GM20431 (cell line): ENCODE results near the gene MYLK4.

Source experiments
- in situ Hi-C: fragments of 300-500 bp; cut with MseI, MboI; formaldehyde crosslinking; loops from one replicate; pipeline ENCODE4 v1.15.0; 2020; ENCODE audit warnings: low sequenced_read_pairs; ENCODE audit not compliant: unreplicated experiment

The MYLK4 gene

DNA sequence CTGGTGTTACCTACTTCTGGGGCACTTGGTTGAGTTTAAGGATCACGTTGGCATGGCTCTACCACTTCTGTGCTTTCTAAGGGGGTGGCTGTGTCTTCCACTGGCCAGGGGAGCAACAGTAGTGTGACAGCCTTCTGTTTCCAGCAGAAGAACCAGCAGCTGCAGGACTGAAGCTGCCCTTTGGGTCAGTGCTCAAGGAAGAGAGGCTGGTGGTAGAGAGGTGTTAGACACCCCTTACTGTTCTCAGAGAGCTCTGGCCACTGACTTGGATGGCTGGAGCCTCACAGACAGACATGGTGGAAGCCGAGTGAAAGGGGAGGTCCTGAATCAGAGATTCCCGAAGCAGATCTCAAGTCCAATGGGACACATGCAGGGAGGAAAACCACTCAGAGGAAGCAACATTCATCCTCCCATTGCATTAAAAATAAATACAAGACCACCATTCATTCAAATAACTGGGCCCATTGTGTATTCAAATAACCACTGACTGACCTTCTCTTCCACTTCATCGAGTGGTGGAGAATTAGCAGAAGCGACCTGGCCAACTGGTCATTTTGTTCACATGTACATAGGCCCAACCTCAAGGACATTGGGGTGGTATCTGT is 106.7 kb downstream of the MYLK4 start:
- in situ Hi-C loops: loop anchor here (25.0 kb wide), 2 partner anchors 432 to 1057 kb away; no protein-coding TSS in a partner anchor

DNA sequence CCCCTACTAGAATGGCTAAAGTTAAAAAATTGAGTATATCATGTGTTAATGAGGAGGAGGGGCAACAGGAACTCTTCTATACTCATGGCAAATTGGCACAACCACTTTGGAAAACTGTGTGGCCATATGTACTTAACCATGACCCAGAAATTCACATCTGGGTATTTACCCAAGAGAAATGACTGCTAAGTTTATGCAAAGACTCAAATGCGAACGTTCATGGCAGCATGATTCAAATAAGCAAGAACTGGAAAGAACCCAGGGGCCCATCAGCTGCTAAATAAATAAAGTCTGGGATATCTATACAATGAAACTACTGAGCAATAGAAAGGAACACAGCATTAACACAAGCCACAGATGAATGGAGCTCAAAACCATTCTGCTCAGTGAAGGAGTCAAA is 107.6 kb downstream of the MYLK4 start:
- in situ Hi-C loops: loop anchor here (25.0 kb wide), 2 partner anchors 431 to 1056 kb away; no protein-coding TSS in a partner anchor

DNA sequence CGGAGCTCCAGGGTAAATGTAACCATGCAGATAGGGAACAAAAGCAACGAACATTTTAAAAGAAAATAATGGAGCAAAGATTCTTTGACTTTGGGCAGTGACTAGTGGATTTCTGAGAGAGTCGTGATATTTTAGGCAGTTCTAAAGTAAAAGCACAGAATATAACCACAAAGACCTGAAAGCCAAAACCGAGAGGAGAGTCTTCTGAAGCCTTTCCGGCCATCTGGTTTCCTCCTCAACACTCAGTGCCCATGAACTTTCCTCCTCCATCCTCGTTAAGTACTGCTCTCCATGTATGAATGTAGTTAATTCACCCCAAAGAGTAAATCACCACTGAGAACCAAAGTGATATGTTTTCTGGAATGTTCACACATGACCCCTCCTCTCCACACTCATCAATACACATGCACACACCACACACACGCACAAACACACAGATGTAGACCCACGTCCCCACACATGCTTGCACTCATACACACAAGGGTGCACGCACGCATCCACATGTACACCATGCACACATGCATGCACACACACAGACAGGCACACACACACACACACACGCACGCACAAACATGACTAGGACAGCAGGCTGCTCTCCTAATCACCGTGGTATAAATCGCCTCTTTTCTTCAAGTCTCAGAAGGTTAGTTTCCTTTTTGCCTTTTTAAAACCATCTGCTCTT is 109.5 kb downstream of the MYLK4 start:
- in situ Hi-C loops: loop anchor here (25.0 kb wide), 2 partner anchors 429 to 1054 kb away; no protein-coding TSS in a partner anchor

DNA sequence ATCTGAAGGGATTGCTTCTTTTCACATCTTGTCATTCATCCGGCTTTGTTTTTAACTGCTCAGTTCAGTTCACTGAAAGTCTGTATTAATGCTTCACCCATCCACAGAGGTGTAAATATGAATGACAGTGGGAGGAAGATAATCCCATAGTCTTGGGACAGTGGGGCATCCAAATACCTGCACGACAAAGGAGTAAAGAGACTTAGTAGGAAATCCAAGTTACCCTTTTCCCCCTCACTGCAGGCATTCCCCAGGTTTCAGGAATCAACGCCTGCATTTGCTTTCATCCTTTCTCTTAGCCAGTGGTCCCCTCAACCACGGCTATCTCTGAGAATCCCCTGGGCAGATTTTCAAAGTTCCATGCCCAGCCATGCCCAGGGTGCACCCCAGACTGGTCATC is 110.2 kb downstream of the MYLK4 start:
- in situ Hi-C loops: loop anchor here (25.0 kb wide), 2 partner anchors 428 to 1053 kb away; no protein-coding TSS in a partner anchor

DNA sequence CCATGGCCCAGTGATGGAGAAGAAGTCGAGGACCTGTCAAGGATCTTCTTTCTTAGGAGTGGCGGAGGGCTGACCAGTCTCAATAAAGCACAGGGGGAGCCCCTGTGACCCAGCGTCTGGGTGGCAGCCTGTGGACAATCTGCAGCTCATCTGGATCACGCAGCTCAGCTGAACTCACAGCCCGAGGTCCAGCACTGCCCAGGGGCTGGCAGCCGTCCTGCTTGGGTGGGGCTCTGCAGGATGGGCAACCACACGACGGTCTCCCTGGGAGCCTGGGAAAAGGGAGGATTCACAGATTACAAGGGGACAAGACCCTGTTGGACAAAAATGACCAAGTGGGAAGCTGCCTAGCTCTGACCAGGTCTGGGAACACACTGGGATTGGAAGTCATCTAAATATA is 110.8 kb downstream of the MYLK4 start:
- in situ Hi-C loops: loop anchor here (25.0 kb wide), 2 partner anchors 428 to 1053 kb away; no protein-coding TSS in a partner anchor

GRCh38 chr6:2639167-2639566 is 111.6 kb downstream of the MYLK4 start:
- in situ Hi-C loops: loop anchor here (25.0 kb wide), 2 partner anchors 427 to 1052 kb away; no protein-coding TSS in a partner anchor

DNA sequence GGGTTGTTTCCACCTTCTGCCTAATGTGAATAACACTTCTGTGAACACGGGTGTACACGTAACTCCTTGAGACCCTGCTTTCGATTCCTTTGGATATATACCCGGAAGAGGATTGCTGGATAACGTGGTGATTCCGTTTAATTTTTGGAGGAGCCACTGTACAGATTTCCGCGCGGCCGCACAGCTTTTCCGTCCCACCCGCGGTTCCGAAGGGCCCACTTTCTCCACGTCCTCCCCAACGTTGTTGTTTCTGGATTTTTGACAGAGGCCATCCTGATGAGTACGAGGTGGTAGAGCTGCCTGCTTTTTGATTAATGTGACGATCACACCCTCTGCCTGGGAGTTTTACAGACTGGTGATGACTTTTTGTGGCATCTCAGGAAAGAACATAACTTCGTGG is 114.0 kb downstream of the MYLK4 start:
- in situ Hi-C loops: loop anchor here (25.0 kb wide), 2 partner anchors 424 to 1049 kb away; no protein-coding TSS in a partner anchor

- in situ Hi-C loops: loop anchor here (25.0 kb wide), 2 partner anchors 424 to 1049 kb away; no protein-coding TSS in a partner anchor
Measured at GRCh38 chr6:2635911-2636310, 114.8 kb downstream of the MYLK4 start.

GRCh38 chr6:2634139-2634964 is 116.4 kb downstream of the MYLK4 start:
- in situ Hi-C loops: loop anchor here (25.0 kb wide), 2 partner anchors 422 to 1047 kb away; no protein-coding TSS in a partner anchor

GRCh38 chr6:2633736-2634135 is 117.0 kb downstream of the MYLK4 start:
- in situ Hi-C loops: loop anchor here (25.0 kb wide), 2 partner anchors 421 to 1046 kb away; no protein-coding TSS in a partner anchor

- in situ Hi-C loops: loop anchor here (25.0 kb wide), 2 partner anchors 421 to 1046 kb away; no protein-coding TSS in a partner anchor
Measured at GRCh38 chr6:2632976-2633584, 117.6 kb downstream of the MYLK4 start.

DNA sequence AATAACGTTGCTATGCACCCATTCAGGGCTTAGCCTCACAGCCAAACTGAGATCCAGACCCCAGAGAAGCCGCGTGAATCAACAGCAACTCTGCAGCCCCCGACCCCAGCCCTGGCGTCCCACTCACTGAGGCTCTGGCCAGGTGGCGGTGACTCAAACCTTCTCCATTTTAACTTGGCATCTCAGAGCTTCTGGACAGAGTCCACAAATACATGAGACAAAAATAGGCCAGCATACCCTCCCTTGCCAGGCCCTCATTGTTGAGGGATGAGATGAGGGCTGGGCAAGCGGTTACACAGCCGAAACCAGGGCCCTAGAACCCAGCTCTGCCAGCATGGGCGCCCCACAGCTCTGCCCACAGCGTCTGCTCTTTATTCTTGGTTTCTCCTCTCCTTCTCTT is 118.4 kb downstream of the MYLK4 start:
- in situ Hi-C loops: loop anchor here (25.0 kb wide), 2 partner anchors 420 to 1045 kb away; no protein-coding TSS in a partner anchor

DNA sequence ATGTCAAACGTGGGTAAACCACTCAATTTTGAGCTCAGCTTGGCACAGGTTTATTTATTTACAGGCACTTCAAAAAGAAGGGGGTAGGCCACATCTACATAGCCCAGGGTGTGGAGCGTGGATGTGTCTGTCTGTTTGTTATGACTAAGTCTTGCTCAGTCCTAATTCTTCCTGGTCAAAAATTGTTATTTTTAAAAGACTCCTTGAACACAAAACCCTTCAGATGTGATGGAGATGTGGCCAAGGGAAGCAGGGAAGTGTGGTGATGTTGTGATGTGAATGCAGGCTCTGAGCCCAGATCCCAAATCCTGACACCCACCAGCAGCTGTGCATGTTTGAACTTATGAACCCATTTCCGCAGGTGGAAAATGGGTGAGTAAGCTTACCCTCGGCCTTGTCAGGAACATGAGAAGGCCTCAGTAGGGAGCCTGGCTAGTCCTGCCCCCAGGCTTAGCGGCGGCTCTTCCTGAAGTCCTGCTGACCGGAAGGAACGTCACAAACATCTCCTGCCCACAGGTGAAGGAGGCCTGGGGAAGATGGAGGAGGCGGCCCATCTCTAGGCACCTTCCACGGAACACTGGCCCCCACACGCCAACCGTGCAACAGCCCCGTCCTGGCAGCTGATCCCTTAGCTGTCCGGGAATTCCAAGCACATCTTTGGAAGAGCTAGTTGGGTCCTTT is 119.7 kb downstream of the MYLK4 start:
- in situ Hi-C loops: loop anchor here (25.0 kb wide), 2 partner anchors 419 to 1044 kb away; no protein-coding TSS in a partner anchor

- in situ Hi-C loops: loop anchor here (25.0 kb wide), 2 partner anchors 418 to 1043 kb away; no protein-coding TSS in a partner anchor
Measured at GRCh38 chr6:2630359-2630758, 120.4 kb downstream of the MYLK4 start.

GRCh38 chr6:2626401-2626800 is 124.3 kb downstream of the MYLK4 start:
- in situ Hi-C loops: loop anchor here (25.0 kb wide), 2 partner anchors 414 to 1039 kb away; no protein-coding TSS in a partner anchor

DNA sequence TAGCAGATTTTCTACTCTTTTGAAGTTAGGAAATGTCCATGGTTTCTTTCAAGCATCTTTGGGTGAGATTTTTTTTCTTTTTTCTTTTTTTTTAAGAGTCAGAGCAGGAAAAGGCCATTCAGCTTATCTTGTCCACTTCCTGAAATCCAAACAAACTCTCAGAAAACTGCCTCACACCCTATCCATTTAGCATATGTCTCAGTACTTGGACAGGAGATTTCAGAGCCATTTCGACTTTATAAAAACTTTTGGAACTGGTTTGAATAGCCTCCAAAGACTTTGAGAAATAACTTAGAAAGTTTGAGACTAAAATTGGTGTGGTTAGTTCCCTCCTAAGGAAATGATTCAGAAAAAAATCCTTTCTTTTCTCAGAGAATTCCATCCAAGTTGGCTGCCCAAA is 125.1 kb downstream of the MYLK4 start:
- in situ Hi-C loops: loop anchor here (25.0 kb wide), 2 partner anchors 413 to 1038 kb away; no protein-coding TSS in a partner anchor

DNA sequence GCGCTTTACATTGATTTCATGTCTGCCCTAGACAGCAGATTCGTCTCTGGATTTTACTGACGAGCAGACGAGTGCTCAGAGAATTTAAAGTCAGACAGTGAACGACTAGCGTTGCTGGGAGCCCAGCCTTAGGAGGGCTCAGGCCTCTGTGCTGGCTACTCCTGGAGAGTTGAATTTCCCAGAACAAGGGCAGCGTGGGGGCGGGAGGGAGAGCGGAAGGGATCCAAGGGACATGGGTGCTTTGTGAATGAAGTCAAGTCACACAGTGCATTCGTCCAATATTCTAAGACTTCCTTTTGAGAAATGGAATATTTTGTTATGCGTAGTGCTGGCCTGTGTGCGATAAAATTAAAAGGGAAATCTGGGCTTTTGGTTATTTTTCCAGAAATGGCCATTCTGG is 126.5 kb downstream of the MYLK4 start:
- in situ Hi-C loops: no loop called here

GRCh38 chr6:2623295-2623694 is 127.4 kb downstream of the MYLK4 start:
- in situ Hi-C loops: no loop called here

GRCh38 chr6:2622671-2623070 is 128.1 kb downstream of the MYLK4 start:
- in situ Hi-C loops: no loop called here
